Midbrain (tissue), 1 donor: ENCODE data around the gene DBN1.
A peak's percentile ranks its signal among the peaks of the same experiment; 100 is the strongest.
"Not testable (repeated sequence)": the region's sequence is repeated elsewhere in the genome, so short reads cannot be mapped to it uniquely, and the experiment has no call there.

Source experiments
- DNase-seq: peaks from one replicate; lab custom pipeline; 2025; lab: John Stamatoyannopoulos, UW

DBN1 gene

GRCh38 chr5:177429248-177430040 lies 44.0 kb downstream of the DBN1 start:
- DNase-seq: peak; percentile 34

DNA sequence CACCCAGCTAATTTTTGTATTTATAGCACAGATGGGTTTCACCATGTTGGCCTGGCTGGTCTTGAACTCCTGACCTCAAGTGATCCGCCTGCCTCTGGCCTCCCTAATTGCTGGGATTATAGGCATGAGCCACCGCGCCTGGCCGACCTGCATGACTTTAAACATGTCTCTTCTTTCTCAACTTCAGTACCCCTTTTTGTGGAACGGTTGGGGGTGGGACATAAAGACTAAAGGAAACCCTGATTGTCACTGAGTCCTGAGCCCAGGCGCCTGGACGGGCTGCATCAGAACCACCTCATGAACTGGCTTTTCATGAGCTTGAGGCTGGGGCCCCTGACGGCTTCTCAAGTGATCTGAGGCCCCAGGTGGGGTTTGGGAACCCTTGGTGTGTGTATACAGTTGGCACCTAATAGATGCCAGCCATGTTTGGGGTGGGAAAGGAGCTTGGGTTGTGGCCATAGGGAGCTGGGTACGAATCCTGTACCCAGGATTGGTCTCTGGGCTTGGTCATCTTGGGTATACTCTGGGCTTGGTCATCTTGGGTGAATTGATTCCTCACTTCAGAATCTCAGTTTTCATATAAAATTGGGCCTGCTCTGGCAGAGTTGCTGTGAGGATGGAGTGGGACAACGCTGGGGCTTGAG lies 44.7 kb downstream of the DBN1 start:
- no peak for DNase-seq

DNA sequence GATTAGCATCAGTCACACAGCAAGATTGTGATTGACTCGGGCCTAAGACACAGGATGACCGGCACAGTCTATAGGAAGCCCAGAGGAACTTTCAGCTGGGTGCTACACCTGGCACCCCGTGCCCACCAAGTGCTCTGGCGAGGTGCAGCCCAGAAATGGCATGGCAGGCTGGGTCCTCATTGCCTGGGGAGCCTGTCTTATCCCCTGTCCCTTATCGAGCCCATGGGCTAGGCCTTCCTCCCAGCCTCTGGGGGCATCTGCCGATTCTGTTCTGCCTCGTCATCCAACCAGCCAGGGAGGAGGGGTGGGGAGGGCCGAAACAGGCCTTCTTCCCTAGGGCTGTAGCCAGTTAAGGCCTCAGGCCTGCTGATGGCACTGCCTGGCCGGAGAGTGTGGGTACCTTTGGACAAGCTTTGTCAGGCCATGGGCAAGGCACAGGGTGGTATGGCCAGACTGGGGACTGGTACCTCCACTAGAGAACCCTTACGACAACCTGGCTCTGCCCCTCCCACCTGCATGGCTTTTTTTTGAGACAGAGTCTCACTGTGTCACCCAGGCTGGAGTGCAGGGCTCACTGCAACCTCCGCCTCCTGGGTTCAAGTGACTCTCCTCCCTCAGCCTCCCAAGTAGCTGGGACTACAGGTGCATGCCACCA lies 45.4 kb downstream of the DBN1 start:
- DNase-seq: no peak

DNA sequence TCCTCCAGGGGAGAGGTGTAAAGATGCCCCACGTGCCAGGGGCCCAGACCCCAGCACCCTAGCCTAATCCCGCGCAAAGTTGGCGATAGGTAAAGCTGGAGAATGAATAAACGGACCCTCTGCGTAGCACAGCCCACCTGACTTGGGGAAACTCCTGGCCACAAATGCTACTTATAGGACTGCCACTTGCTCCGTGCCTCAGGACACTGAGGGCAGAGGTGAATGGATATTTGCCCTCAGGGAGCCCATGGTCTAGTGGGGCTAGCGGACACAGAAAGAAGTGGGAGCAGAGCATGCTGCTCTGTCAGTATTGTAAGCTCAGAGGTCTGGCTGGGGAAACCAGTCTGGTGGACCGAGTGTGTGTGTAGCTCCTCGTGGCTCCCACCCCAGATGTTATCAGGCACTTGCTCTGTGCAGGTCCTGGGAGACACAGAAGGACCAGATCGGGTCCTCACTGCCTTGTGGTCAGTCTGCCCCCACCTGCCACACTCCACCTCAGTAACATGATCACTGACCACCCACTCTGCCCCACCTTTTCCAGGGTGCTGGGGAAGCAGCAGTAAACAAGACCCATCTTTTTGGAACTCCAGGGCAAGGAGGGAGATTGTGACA lies 46.1 kb downstream of the DBN1 start:
- no peak for DNase-seq

DNA sequence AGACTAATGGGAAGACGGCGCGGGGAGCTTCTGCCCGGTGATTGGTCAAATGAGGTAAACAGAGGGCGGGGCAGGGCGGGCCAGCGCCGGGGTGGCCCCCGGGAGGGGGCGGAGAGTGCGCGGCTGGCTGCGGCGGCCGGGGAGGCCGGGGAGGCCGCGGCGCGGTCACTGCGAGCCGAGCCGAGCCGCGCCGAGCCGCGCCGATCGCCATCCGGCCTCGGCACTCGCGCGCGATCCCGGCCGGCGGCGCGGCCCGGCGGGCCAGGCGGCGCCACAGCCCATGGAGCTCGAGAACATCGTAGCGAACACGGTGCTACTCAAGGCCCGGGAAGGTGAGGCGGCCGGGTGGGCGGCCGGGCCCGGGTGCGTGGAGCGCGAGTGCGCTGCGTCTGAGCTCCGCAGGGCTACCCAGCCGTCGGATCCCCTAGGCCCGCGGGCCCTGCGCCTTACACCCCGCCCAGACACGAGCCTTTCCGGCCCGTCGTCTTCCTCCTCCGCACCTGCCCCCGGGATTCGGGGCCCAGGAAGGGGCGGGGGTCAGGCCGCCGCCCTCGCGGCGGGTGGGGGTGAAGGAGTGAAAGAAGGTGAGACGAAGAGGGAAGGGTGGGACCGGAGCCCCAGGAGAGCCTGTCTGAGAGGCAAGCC lies 46.7 kb downstream of the DBN1 start, which contains the start of gene GRK6:
Gene GRK6 (plus strand): TSS at position 111 of the 645 bp plus-strand sequence. CDS start 170 bp downstream, at position 281.
- DNase-seq: no peak

DNA sequence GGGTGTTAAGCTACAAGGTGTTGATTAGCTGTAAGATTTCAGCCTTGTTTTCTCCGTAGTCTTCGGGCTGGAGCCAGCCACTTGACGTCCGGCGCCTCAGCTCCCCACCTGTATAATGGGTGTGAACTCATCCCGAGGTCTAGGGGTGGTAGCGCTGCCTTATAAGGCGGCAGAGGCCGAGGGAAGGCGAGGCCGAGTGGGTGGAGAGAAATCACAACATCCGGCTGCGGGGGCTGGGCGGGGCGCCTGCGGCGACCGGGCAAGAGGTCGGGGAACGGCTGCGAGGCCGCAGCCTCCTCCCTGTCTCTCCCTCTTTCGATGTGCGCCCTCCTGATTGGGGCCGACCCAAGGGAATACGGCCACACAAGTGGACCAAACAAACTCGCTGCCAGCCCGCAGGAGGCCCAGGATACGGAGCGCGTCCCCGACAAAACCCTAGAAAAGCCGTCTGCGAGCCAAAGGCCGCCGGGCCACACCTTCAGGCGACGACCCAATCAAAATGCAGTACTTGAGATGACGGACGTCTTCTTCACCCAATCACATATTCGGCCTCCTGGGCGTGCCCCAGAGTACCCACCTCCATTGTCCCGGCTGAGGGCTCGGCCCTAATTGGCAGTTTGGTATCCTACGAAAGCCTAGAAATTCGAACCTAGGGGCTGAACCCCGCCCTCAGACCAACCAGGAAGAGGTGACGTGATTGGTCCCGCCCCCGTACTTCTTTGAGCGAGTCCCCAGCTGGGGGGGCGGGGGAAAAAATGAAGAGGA lies 47.5 kb downstream of the DBN1 start:
- DNase-seq: peak; percentile 99

DNA sequence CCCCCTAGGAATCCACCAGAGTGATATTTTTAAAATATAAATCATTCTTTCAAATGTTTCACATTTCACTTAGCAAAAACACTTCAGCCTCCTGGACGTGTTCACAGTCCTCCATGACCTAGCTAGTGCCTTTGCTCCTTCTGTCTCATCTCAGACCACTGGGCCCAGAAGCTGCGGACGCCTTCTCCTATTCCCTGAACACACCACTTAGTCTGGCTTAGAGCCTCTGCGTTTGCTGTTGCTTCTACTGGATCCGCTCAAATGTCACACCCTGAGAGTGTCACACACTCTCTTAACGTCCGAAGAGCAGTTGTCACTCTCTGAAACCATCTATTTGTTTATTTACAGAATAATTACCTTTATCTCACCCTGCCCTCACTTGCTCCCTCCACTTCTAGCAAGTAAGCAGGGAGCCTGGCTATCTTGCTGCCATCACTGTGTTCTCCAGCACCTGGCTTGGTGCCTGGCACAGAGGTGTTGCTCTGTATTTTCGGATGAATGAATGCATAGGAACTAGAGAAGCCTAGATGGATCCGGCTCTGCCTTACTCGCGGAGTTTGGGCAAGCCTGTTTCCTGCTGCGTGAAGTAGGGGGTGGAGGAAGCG lies 48.1 kb downstream of the DBN1 start:
- DNase-seq: no peak

DNA sequence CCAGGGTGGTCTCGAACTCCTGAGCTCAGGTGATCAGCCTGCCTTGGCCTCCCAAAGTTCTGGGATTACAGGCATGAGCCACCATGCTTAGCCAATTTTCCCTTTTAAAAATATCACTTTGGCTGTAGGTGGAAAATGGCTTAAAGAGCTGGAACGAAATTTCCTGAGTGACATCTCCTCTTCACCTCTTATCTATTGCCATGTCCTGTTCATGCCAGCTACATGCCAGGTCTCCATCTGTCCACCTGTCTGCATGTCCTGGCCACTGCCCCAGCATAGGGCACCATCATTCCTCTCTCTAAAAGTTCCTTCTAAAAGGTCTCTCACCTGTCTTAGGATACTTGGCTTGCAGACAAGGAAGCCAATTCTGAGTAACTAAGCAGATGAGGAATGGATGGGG lies 49.8 kb downstream of the DBN1 start:
- DNase-seq: no peak

- no peak for DNase-seq
Measured at GRCh38 chr5:177421062-177421798, 52.2 kb downstream of the DBN1 start.

DNA sequence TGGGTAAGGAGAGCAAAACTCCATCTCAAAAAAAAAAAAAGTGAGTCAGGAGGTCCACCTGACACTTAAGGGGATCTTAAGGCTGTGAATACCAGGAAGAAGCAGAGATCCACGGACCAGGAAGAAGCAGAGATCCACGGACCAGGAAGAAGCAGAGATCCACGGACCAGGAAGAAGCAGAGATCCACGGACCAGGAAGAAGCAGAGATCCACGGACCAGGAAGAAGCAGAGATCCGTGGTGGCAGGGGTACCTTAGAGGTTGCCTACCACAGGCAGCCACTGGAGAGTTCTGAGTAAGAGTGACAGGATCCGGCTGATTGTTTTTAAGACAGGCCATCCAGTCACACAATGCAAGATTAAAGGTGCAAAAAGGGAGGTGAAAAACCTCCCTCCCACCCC lies 53.0 kb downstream of the DBN1 start:
- not testable (repeated sequence) for DNase-seq

- DNase-seq: no peak
Measured at GRCh38 chr5:177419046-177419445, 54.4 kb downstream of the DBN1 start.

GRCh38 chr5:177417081-177417480 lies 56.4 kb downstream of the DBN1 start:
- DNase-seq: not testable (repeated sequence)

GRCh38 chr5:177414481-177414880 lies 59.0 kb downstream of the DBN1 start:
- DNase-seq: no peak

- DNase-seq: no peak
Measured at GRCh38 chr5:177412603-177413233, 60.7 kb downstream of the DBN1 start.

DNA sequence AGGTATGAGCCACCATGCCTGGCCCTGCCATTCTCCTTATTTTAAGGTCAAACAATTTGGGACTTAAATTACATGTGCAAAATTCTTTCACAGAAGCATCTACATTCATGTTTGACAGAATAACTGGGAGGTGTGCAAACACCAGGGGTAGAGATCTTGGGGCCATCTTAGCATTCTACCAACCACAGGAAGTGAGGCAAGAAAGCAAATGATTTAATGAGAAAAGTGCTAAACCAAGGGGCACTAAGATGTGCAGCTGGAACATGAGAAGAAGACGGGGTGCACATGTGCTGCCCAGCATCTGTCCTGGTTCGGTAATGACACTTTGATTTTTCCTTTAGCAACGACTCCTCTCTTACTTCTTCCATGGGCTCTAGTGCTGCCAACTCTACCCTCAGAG lies 62.9 kb downstream of the DBN1 start:
- DNase-seq: no peak

- DNase-seq: no peak
Measured at GRCh38 chr5:177409043-177409801, 64.2 kb downstream of the DBN1 start, which contains the start of gene F12. TSS of gene F12 (minus strand) at chr5:177409564. CDS start at chr5:177409527, 37 bp downstream.
